Activated CD4-positive, alpha-beta T cell treated with anti-CD3 and anti-CD28 coated beads, Interleukin-2, amount 50 U/mL, for 48 hours (primary cell): ENCODE data around the gene RWDD1.
"Not testable (repeated sequence)": the region's sequence is repeated elsewhere in the genome, so short reads cannot be mapped to it uniquely, and the experiment has no call there.

ENCODE experiments used
- DNase-seq, 2 experiments: peaks; one replicate each; pipeline ENCODE4 v3.0.0-alpha.2; 2020

Gene RWDD1

GRCh38 chr6:116561377-116562018 lies 9.8 kb upstream of the RWDD1 start:
- DNase-seq: peak; percentile 71 to 77

DNA sequence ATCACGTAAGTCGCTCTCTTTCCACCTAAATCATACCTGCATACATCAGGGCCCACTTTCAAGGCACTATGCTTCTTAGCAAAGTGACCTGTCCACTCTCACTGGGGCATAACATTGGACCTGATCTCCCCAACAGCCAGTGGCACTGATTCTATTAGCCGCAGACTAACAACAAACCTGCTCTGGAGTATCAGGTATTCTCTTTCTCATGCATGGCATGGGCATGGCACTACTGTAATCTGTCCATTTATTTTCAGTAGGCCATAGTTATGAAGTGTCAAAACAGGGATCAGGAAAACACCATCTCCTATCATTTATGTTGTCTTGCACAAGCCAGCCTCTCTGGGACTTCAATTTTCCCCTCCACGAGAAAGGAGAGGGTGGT lies 9.3 kb upstream of the RWDD1 start:
- no peak for DNase-seq

GRCh38 chr6:116562614-116563013 lies 8.7 kb upstream of the RWDD1 start:
- no peak for DNase-seq

GRCh38 chr6:116563830-116564229 lies 7.5 kb upstream of the RWDD1 start:
- DNase-seq: no peak

GRCh38 chr6:116564311-116564710 lies 7.0 kb upstream of the RWDD1 start:
- DNase-seq: no peak

GRCh38 chr6:116564921-116565872 lies 6.1 kb upstream of the RWDD1 start:
- DNase-seq: peak; percentile 7 to 14

DNA sequence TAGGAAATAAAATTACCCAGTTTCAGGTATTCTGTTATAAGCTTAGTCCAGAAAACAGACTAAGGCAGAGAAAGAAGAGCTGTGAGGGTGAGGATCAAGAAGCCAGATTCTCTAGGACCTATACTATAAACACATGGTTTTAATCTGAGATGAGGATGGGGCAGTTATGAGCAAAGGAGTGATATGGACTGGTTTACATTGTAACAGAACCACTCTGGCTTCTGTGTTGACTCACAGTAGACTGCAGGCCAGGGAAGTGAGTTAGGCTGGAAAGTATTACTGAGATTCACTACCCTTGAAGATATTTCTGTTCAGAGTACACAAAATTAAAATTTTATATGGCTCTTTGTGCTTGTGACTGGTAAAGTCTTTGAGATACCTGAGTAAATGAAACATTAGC lies 3.2 kb upstream of the RWDD1 start:
- no peak for DNase-seq

- no peak for DNase-seq
Measured at GRCh38 chr6:116568821-116569755, 2.2 kb upstream of the RWDD1 start.

DNA sequence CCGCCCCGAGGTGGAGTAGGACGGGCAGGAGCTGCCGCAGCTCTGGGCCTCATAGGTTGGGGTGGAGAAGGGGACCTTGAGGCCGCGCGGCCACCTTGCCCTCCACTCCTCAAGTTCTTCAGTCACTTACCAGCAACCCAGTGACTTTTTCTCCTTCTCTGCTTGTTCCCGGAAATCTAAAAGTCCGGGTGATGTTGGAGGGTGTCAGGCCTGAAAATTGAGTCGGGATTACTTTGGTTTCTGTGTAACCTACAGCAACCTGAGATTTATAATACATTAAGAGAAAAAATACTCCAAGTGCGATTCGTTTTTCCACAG lies 338 bp downstream of the RWDD1 start:
- DNase-seq: no peak

- peak in 1 of 2 experiments; percentile 14 for DNase-seq
Measured at GRCh38 chr6:116572162-116572561, 858 bp downstream of the RWDD1 start.

- no peak for DNase-seq
Measured at GRCh38 chr6:116575227-116575626, 3.9 kb downstream of the RWDD1 start.

GRCh38 chr6:116577486-116577885 lies 6.2 kb downstream of the RWDD1 start:
- no peak for DNase-seq

DNA sequence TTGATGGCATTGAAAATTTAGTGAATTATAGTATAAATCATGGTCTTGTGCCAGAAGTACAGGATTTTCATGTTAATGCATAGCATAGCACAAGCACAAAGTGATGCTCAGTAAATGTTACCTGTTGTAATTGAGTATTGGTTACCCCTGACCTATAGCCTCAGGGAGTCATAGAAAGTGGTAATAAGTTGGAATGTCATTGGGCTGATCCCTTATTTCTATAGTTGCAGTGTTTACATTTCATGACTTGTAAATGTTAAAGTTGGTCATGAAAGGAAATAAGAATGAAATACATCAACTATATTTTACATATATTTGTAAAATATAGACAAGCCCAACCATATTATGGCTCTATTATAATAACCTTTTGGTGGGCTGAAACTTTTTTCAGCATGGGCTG lies 7.0 kb downstream of the RWDD1 start:
- DNase-seq: no peak

DNA sequence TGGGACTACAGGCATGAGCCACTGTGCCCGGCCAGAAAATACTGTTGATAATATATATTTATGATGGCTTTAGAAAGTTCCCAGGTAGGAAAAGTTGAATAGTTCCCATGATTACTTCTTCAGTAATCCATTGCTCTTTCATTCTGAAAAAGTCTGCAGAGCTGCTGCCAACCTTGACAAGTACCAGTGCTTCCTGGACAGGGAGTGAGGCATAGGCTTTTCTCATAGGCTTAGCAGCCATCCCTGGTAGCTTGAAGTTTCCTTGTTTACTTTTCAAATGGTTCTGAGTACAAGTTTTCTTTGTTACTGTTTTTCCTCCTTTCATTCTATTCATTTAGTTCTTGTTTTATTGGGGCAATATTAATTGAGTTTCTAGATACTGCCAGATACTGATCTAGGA lies 7.8 kb downstream of the RWDD1 start:
- no peak for DNase-seq

GRCh38 chr6:116580198-116580597 lies 8.9 kb downstream of the RWDD1 start:
- DNase-seq: no peak

DNA sequence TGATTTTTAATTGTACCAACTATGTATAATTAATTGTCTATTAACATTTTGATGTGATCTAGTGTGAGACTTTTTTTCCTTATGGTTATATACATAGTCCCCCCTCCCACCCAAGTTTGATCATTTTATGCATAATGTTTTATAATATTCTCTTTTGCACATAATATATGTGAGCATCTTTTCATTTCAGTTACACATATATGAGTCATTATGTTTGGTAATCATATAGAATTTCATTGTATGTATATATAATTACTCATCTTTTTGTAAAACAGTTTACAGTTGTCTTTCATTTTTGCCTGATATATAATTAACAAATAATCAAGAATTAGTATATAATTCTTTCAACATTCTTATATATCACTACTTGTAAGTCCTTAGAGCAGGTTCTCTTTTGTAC lies 15.0 kb downstream of the RWDD1 start:
- DNase-seq: no peak

- no peak for DNase-seq
Measured at GRCh38 chr6:116586738-116587137, 15.4 kb downstream of the RWDD1 start.

- DNase-seq: no peak
Measured at GRCh38 chr6:116595247-116595646, 23.9 kb downstream of the RWDD1 start.

GRCh38 chr6:116596815-116597214 lies 25.5 kb downstream of the RWDD1 start:
- DNase-seq: no peak

GRCh38 chr6:116603916-116604315 lies 32.6 kb downstream of the RWDD1 start:
- DNase-seq: not testable (repeated sequence)

DNA sequence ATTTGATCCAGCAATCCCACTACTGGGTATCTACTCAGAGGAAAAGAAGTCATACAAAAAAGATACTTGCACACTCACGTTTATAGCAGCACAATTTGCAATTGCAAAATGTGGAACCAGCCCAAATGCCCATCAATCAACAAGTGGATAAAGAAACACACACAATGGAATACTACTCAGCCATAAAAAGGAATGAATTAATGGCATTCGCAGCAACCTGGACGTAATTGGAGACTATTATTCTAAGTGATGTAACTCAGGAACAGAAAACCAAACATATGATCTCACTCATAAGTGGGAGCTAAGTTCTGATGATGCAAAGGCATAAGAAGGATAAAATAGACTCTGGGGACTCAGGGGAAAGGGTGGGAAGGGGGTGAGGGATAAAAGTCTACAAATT lies 33.6 kb downstream of the RWDD1 start:
- not testable (repeated sequence) for DNase-seq

DNA sequence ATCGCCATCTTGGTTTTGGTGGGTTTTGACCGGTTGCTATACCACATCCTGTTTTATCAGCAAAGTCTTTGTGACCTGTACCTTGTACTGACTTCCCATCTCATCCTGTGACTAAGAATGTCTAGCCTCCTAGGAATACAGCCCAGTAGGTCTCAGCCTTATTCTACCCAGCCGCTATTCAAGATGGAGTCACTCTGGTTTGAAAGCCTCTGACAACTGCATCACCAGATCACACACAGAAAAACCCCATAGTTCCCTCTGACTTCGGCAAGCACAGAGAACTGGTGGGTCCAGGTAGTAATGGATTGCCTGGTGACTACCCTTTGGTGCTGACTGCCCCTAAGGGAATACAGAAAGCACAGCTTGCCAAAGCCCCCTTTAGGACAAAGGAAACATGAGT lies 34.6 kb downstream of the RWDD1 start:
- DNase-seq: no peak

DNA sequence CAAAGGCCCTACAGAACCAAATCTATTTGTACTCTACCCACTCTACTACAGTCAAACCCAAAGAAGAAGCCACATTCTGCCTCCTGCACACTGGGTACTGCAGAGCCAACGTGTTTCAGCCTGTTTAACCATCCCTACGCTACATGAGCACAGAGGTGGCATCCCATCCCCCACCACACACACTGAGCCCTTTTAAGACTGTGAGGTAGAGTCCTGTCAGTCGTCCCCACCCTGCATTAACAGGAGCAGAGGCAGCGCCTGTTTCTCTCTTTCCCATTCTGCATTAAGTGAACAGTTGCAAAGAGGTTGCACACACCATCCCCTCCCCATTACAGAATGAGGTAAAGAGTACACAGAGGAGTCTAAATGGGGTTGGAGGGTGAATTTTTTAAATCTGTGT lies 39.8 kb downstream of the RWDD1 start:
- no peak for DNase-seq
